DMS53 treated with DMSO at 0.1 percent for 48 hours (cell line): Measurements from ENCODE around the gene ATG4A.
A peak's percentile ranks its signal among the peaks of the same experiment; 100 is the strongest.

Experiments
- DNase-seq: peaks from one replicate; lab custom pipeline; 2025; ENCODE audit not compliant: unreplicated experiment; lab: John Stamatoyannopoulos, UW

The ATG4A gene

GRCh38 chrX:108091264-108091877, at the start of gene ATG4A, which contains the start of gene PSMD10:
ATG4A (plus strand) TSS chrX:108091778; CDS start chrX:108091827, 49 bp downstream.
PSMD10 (minus strand) TSS chrX:108091542; CDS start chrX:108091520, 22 bp downstream.
- peak; percentile 92 for DNase-seq

GRCh38 chrX:108044554-108045256, 46.9 kb upstream of the ATG4A start, which contains the start of gene VSIG1:
VSIG1 (plus strand) TSS chrX:108045065; CDS start chrX:108045131, 66 bp downstream.
- no peak for DNase-seq

- DNase-seq: no peak
These were observed 41.9 kb upstream of the ATG4A start for GRCh38 chrX:108049649-108050048.

- DNase-seq: no peak
These were observed 38.4 kb upstream of the ATG4A start for GRCh38 chrX:108053218-108053617.

GRCh38 chrX:108055546-108055945, 36.0 kb upstream of the ATG4A start:
- DNase-seq: no peak

- DNase-seq: no peak
These were observed 31.8 kb upstream of the ATG4A start for GRCh38 chrX:108059801-108060200.

- no peak for DNase-seq
These were observed 27.6 kb upstream of the ATG4A start for GRCh38 chrX:108064001-108064400.

- DNase-seq: no peak
These were observed 27.0 kb upstream of the ATG4A start for GRCh38 chrX:108064613-108065012.

GRCh38 chrX:108068121-108068520, 23.5 kb upstream of the ATG4A start:
- DNase-seq: no peak

GRCh38 chrX:108070891-108071290, 20.7 kb upstream of the ATG4A start:
- DNase-seq: peak; percentile 2

GRCh38 chrX:108071578-108071977, 20.0 kb upstream of the ATG4A start:
- no peak for DNase-seq

- no peak for DNase-seq
These were observed 18.8 kb upstream of the ATG4A start for GRCh38 chrX:108072746-108073145.

GRCh38 chrX:108081110-108081509, 10.5 kb upstream of the ATG4A start:
- no peak for DNase-seq

GRCh38 chrX:108087792-108088191, 3.8 kb upstream of the ATG4A start:
- no peak for DNase-seq

GRCh38 chrX:108088511-108088910, 3.1 kb upstream of the ATG4A start:
- no peak for DNase-seq

GRCh38 chrX:108090491-108091263, 901 bp upstream of the ATG4A start:
- peak; percentile 16 for DNase-seq

GRCh38 chrX:108091878-108092291, 307 bp downstream of the ATG4A start:
- peak; percentile 39 for DNase-seq

GRCh38 chrX:108097380-108097779, 5.8 kb downstream of the ATG4A start:
- DNase-seq: no peak

GRCh38 chrX:108105473-108105872, 13.9 kb downstream of the ATG4A start:
- DNase-seq: no peak

GRCh38 chrX:108114541-108114940, 23.0 kb downstream of the ATG4A start:
- no peak for DNase-seq

GRCh38 chrX:108117988-108118387, 26.4 kb downstream of the ATG4A start:
- DNase-seq: no peak

GRCh38 chrX:108121291-108121690, 29.7 kb downstream of the ATG4A start:
- no peak for DNase-seq
